ENCODE measurements around the gene SKOR1. TPM values are rescaled to one million over a fixed set of nuclear protein-coding genes. Genes with fewer than 3 reads are reported as not detected.

SKOR1 gene
- total and polyA plus RNA-seq, 10 of the 15 experiments (the other 5 are each of a cell fraction or from before 2014, with no cell fraction given) = 0.04 to 0.36 (median 0.10) TPM; not detected in 4

DNA sequence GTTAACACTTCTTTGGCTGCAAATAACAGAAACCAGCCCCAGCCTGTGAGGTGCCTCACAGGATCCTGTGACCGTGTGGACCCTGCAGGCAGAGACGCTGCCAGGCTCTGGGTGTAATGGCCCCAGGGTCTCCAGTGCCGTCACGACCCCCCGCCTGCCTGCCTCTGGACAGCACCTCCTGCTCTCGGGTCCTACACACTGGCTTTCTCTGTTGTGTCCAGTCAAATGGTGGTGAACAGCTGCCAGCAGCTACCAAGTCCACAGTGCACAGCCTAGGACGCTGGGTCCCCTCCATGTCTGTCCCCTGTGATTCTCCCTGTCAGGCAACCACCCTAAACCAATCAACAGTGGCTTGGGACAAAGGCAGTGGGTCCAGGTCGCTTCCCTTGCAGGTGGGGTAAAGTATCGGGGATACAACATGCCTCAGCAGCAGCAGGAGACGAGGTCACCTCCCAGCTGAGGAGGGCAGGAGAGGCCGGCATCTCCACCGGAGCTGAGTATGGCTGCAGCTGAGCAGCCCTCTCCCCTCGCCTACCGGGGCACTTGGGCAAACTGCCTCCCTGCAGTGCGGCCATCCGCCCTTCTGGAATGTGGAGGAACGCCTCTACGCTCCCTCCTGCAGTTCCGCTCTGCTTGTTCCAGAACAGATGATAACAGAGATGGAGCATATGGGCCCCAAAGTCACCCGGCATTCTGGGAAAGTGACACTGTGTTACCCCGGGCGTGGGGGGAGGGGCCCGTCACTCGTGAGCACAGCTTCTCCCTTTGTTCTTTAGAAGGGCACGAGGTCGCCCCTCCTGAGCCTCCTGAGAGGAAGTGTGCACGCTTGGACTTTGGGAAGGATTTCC is 21.1 kb upstream of the SKOR1 start:
- no peak for ATAC-seq
- RAD21 ChIA-PET (ENCODE audit: unreplicated experiment) = no interaction called here
- H3K27me3 ChIP-seq (replicated peaks in 1 of 2; ENCODE audit: control insufficient read depth in 2 of 2, insufficient read depth in 2 of 2, low read length in 1 of 2) = no peaks in the 10 kb centered on the region
- no peak overlapping the region for H3K4me3 ChIP-seq
- H3K27ac ChIP-seq (ENCODE audit: control insufficient read depth, insufficient read depth) = no peak overlapping the region
- H3K9me3 ChIP-seq (replicated peaks; ENCODE audit: control insufficient read depth, insufficient read depth, low read length) = no peaks in the 10 kb centered on the region
- H3K9ac ChIP-seq (ENCODE audit: control insufficient read depth, insufficient read depth, low read length) = no peak overlapping the region
- intact Hi-C loops (cut with micrococcal nuclease; ENCODE audit: unreplicated experiment) = no loop called here
- FAIRE-seq = no peak
- in situ Hi-C loops (cut with MboI) = no loop called here
- DNase-seq (ENCODE audit: low read depth, low spot score) = no peak
- no peak overlapping the region for H3K4me2 ChIP-seq (ENCODE audit: control insufficient read depth, insufficient read depth)
- peaks cover 5% of the 10 kb centered on the region for H3K4me1 ChIP-seq (ENCODE audit: control insufficient read depth, insufficient read depth, low read length)
- POLR2A ChIA-PET = no interaction called here
- CTCF ChIA-PET = no interaction called here
- WGBS (ENCODE audit: insufficient coverage, insufficient replicate concordance, low lambda C conversion rate, missing lambda C conversion rate) = 84% methylated on average over 26 of the region's 27 CpGs
- no TSS peak for BruUV-seq (replicated peaks)
- H3K79me2 ChIP-seq (ENCODE audit: control insufficient read depth, insufficient read depth, low read length) = no peaks in the 10 kb centered on the region
- SMC1A ChIA-PET (ENCODE audit: uncharacterized antibody, unreplicated experiment) = no interaction called here
- no peaks in the 10 kb centered on the region; a peak in 2 of 4 replicates for H3K36me3 ChIP-seq (ENCODE audit: control insufficient read depth in 2 of 2, insufficient read depth in 2 of 2, low read length in 1 of 2)
- no peaks in the 10 kb centered on the region; the same call in 1 of the 2 replicates for H4K20me1 ChIP-seq (ENCODE audit: control insufficient read depth, insufficient read depth)
- no peak overlapping the region for H2AFZ ChIP-seq (ENCODE audit: control insufficient read depth, low read depth, low read length)
- no peak for TF ChIP-seq MLLT1 (IDR thresholded peaks at IDR 0.05)
- no peak for TF ChIP-seq SUZ12 (IDR thresholded peaks at IDR 0.05; ENCODE audit: unreplicated experiment)
- no peak for TF ChIP-seq RAD51 (IDR thresholded peaks at IDR 0.05)
- no peak for TF ChIP-seq ZNF622 (IDR thresholded peaks at IDR 0.05)
- no peak for TF ChIP-seq SMAD1 (IDR thresholded peaks at IDR 0.05; ENCODE audit: low read depth, partially characterized antibody)
- no peak for TF ChIP-seq SP1 (IDR thresholded peaks at IDR 0.05; ENCODE audit: low read depth, low read length)
- no peak for TF ChIP-seq BRCA1 (IDR thresholded peaks at IDR 0.05; ENCODE audit: low read depth, low read length)
- no peak for TF ChIP-seq ZBTB33 (IDR thresholded peaks at IDR 0.05)
- TF ChIP-seq KDM1A (IDR thresholded peaks at IDR 0.05; ENCODE audit: borderline replicate concordance) = no peak
- TF ChIP-seq IKZF2 (IDR thresholded peaks at IDR 0.05) = no peak
- TF ChIP-seq LARP7 (IDR thresholded peaks at IDR 0.05) = no peak
- TF ChIP-seq, protein P1, sequence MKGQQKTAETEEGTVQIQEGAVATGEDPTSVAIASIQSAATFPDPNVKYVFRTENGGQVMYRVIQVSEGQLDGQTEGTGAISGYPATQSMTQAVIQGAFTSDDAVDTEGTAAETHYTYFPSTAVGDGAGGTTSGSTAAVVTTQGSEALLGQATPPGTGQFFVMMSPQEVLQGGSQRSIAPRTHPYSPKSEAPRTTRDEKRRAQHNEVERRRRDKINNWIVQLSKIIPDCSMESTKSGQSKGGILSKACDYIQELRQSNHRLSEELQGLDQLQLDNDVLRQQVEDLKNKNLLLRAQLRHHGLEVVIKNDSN (IDR thresholded peaks at IDR 0.05; ENCODE audit: borderline replicate concordance, extremely low read length, insufficient read depth, low read depth, low read length) = no peak
- no peak for TF ChIP-seq ZNF592 (IDR thresholded peaks at IDR 0.05)

Measured in GM12878 (cell line).